H9 (cell line): Measurements from ENCODE around the gene PLA2G12B. TPM values are rescaled to one million over a fixed set of nuclear protein-coding genes. Genes with fewer than 3 reads are reported as not detected.

Source experiments
- DNase-seq: peaks from one replicate; pipeline ENCODE4 v3.0.0-alpha.2; 2017
- H2AFZ ChIP-seq: one replicate; pipeline ENCODE4 v1.6.1; 2013; ENCODE audit warnings: mild to moderate bottlenecking, low read length, control low read depth, moderate library complexity
- H2AK5ac ChIP-seq: 2 replicates; pipeline ENCODE4 v1.6.1; 2013; ENCODE audit warnings: low read length, control low read depth, mixed read lengths; ENCODE audit not compliant: insufficient read length
- H2BK120ac ChIP-seq: one replicate; pipeline ENCODE4 v1.6.1; 2013; ENCODE audit warnings: low read depth, mild to moderate bottlenecking, low read length, control low read depth, inconsistent platforms; ENCODE audit not compliant: poor library complexity, severe bottlenecking
- H2BK12ac ChIP-seq: 2 replicates; pipeline ENCODE4 v1.6.1; 2013; ENCODE audit warnings: low read length, control low read depth, mixed read lengths, low read depth; ENCODE audit not compliant: insufficient read length
- H2BK15ac ChIP-seq: 2 replicates; pipeline ENCODE4 v1.6.1; 2013; ENCODE audit warnings: low read depth, low read length, control low read depth
- H2BK20ac ChIP-seq: one replicate; pipeline ENCODE4 v1.6.1; 2013; ENCODE audit warnings: low read depth, mild to moderate bottlenecking, low read length, control low read depth, inconsistent platforms; ENCODE audit not compliant: poor library complexity, severe bottlenecking
- H2BK5ac ChIP-seq: 2 replicates; pipeline ENCODE4 v1.6.1; 2013; ENCODE audit warnings: low read length, control low read depth, mixed read lengths; ENCODE audit not compliant: insufficient read length
- H3K14ac ChIP-seq: 2 replicates; pipeline ENCODE4 v1.6.1; 2013; ENCODE audit warnings: low read length, control low read depth; ENCODE audit not compliant: insufficient read depth
- H3K18ac ChIP-seq: 2 replicates; pipeline ENCODE4 v1.6.1; 2013; ENCODE audit warnings: low read depth, mild to moderate bottlenecking, mixed read lengths, low read length, control low read depth; ENCODE audit not compliant: insufficient read length
- H3K23ac ChIP-seq: 2 replicates; pipeline ENCODE4 v1.6.1; 2013; ENCODE audit warnings: low read length, control low read depth, mixed read lengths, low read depth; ENCODE audit not compliant: insufficient read length
- H3K23me2 ChIP-seq: 2 replicates; pipeline ENCODE4 v1.6.1; 2013; ENCODE audit warnings: low read depth, mild to moderate bottlenecking, mixed read lengths, low read length, control low read depth; ENCODE audit not compliant: insufficient read length, poor library complexity, severe bottlenecking
- H3K27ac ChIP-seq: 2 replicates; pipeline ENCODE4 v1.5.1; 2013; ENCODE audit warnings: low read length, control low read depth, mixed read lengths, low read depth; ENCODE audit not compliant: insufficient read length
- H3K27me3 ChIP-seq: 2 replicates; pipeline ENCODE4 v1.6.1; 2013; ENCODE audit warnings: low read length, control low read depth, inconsistent platforms; ENCODE audit not compliant: insufficient read depth
- H3K4ac ChIP-seq: 2 replicates; pipeline ENCODE4 v1.6.1; 2013; ENCODE audit warnings: low read depth, mild to moderate bottlenecking, control low read depth, inconsistent platforms, low read length, moderate library complexity
- H3K4me1 ChIP-seq: 2 replicates; pipeline ENCODE4 v1.6.1; 2013; ENCODE audit warnings: low read length, control low read depth, inconsistent platforms; ENCODE audit not compliant: insufficient read depth
- H3K4me2 ChIP-seq: 2 replicates; pipeline ENCODE4 v1.6.1; 2013; ENCODE audit warnings: low read length, control low read depth, mixed read lengths; ENCODE audit not compliant: insufficient read length, insufficient read depth
- H3K56ac ChIP-seq: 2 replicates; pipeline ENCODE4 v1.6.1; 2013; ENCODE audit warnings: low read depth, mild to moderate bottlenecking, mixed read lengths, low read length, control low read depth; ENCODE audit not compliant: insufficient read length
- H3K79me1 ChIP-seq: 2 replicates; pipeline ENCODE4 v1.6.1; 2013; ENCODE audit warnings: low read depth, mild to moderate bottlenecking, moderate library complexity, low read length, control low read depth, inconsistent platforms; ENCODE audit not compliant: insufficient read depth, poor library complexity, severe bottlenecking
- H3K79me2 ChIP-seq: 2 replicates; pipeline ENCODE4 v1.6.1; 2013; ENCODE audit warnings: low read length, control low read depth, inconsistent platforms; ENCODE audit not compliant: insufficient read depth
- H3K9ac ChIP-seq: 2 replicates; pipeline ENCODE4 v1.6.1; 2013; ENCODE audit warnings: low read length, control low read depth, mixed read lengths; ENCODE audit not compliant: insufficient read length; ENCODE audit errors: extremely low read depth
- H3K9me3 ChIP-seq: one replicate; pipeline ENCODE4 v1.6.1; 2013; ENCODE audit warnings: low read depth, low read length, inconsistent platforms; ENCODE audit not compliant: control insufficient read depth
- H3T11ph ChIP-seq: one replicate; pipeline ENCODE4 v1.6.1; 2013; ENCODE audit warnings: mild to moderate bottlenecking, low read length, control low read depth, inconsistent platforms
- H4K20me1 ChIP-seq: one replicate; pipeline ENCODE4 v1.6.1; 2013; ENCODE audit not compliant: control insufficient read depth, insufficient read length, insufficient read depth
- H4K5ac ChIP-seq: 2 replicates; pipeline ENCODE4 v1.6.1; 2013; ENCODE audit warnings: low read depth, mild to moderate bottlenecking, mixed read lengths, low read length, control low read depth; ENCODE audit not compliant: insufficient read length
- H4K8ac ChIP-seq: replicated peaks from 2 replicates; pipeline ENCODE4 v1.6.1; 2013; ENCODE audit warnings: low read length, control low read depth, mixed read lengths, low read depth; ENCODE audit not compliant: insufficient read length
- H4K91ac ChIP-seq: 2 replicates; pipeline ENCODE4 v1.6.1; 2013; ENCODE audit warnings: low read depth, mild to moderate bottlenecking, moderate library complexity, mixed read lengths, low read length, control low read depth; ENCODE audit not compliant: insufficient read length
- H3K27ac Mint-ChIP-seq, 3 experiments: 2 replicates in 2 of 3; 3 replicates in 1 of 3; pipeline ENCODE4 v1.8.0; 2020 to 2021; ENCODE audit warnings: mixed read lengths in 3 of 3, mild to moderate bottlenecking in 1 of 3, moderate library complexity in 1 of 3
- H3K27me3 Mint-ChIP-seq: 2 replicates; pipeline ENCODE4 v1.8.0; 2021; ENCODE audit warnings: low read depth, mild to moderate bottlenecking, moderate library complexity, mixed read lengths
- H3K36me3 Mint-ChIP-seq, 3 experiments: 2 replicates in 2 of 3; 3 replicates in 1 of 3; pipeline ENCODE4 v1.8.0; 2020 to 2021; ENCODE audit warnings: low read depth in 3 of 3, mixed read lengths in 3 of 3; ENCODE audit not compliant: insufficient read depth in 1 of 3
- H3K4me1 Mint-ChIP-seq, 2 experiments: 2 replicates each; pipeline ENCODE4 v1.8.0; 2020; ENCODE audit warnings: mixed read lengths in 2 of 2
- H3K4me3 Mint-ChIP-seq, 2 experiments: 2 replicates in 1 of 2; 3 replicates in 1 of 2; pipeline ENCODE4 v1.8.0; 2020 to 2021; ENCODE audit warnings: mild to moderate bottlenecking in 2 of 2, mixed read lengths in 2 of 2, moderate library complexity in 1 of 2
- H3K9me3 Mint-ChIP-seq, 2 experiments: 2 replicates in 1 of 2; 3 replicates in 1 of 2; pipeline ENCODE4 v1.8.0; 2020; ENCODE audit warnings: mild to moderate bottlenecking in 2 of 2, mixed read lengths in 2 of 2, moderate library complexity in 1 of 2
- WGBS: extraction: QIAGEN DNeasy Blood & Tissue Kit; methylation state at CpG from one replicate; pipeline ENCODE4 v1.1.7; 2013; ENCODE audit warnings: missing lambda C conversion rate, low lambda C conversion rate, mixed read lengths; ENCODE audit not compliant: insufficient read length; ENCODE audit errors: extremely low coverage; 5-methylcytosine and 5-hydroxymethylcytosine counted together
- long read RNA-seq: library from polyadenylated mRNA; unstranded; transcript quantifications from one replicate; pipeline ENCODE4 v2.0.0, GENCODE V29; 2020
- total RNA-seq: library from RNA; stranded (reverse); gene quantifications from 2 replicates; pipeline ENCODE4 v1.2.1, GENCODE V29; 2021
- TF ChIP-seq, protein P1 (sequence below): fragments of 200-600 bp; sonication (generic); conservative IDR thresholded peaks from 3 replicates; pipeline ENCODE4 v1.8.0; 2021; ENCODE audit warnings: antibody characterized with exemption, mild to moderate bottlenecking

PLA2G12B gene, protein sequence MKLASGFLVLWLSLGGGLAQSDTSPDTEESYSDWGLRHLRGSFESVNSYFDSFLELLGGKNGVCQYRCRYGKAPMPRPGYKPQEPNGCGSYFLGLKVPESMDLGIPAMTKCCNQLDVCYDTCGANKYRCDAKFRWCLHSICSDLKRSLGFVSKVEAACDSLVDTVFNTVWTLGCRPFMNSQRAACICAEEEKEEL
- total RNA-seq, result not detected in 2 replicates
- long read RNA-seq, result 0 reads

DNA sequence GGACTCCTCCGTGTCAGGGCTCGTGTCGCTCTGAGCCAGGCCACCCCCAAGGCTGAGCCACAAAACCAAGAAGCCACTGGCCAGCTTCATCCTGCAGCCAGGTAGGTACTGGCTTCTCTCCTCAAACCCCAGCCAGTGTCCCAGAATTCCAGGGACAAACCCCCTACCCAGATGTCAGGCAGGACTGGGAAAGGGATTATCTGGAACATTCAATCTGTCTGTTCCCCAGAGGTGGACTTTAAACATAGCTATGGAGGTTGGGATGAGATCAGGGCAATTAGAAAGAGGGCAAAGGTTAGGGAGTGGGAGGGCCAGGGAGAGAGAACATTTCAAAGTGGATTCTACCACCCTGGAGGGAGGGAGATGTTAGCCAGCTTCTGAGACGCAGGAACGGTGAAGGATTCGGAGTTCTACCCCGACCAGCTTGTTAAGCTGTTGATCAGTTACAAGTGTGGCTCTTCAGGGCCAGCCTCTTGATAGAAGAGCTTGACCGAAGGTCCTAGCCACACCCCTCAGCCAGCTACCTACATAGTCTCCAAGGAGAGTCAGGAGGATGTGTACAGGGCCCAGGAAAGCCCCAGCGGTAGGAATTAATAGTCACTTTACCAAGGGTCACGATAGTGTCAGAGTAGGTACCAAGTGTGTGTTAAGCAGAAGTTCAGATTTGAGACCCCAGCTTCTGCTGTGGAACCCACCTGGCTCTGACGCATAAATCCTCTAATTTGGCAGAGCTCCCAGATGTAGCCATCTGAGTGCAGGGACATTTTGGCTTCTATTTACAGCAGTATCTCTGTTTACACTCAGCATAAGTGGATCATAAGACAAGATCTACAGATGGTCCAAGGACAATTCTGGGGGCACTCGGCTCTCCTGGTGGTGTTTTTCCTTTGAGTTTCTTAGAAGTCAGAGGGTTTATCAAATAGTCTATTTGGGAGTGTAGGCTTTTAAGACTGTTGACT is at the start of gene PLA2G12B:
TSS of gene PLA2G12B (minus strand) at position 211 of the 959 bp plus-strand sequence. CDS start at position 90, 121 bp downstream.
- Mint-ChIP-seq H3K36me3 (no peaks in the 10 kb centered on the region), H3K27me3 (no peaks in the 10 kb centered on the region; the same call in 1 of the 2 replicates), H3K9me3 (no peaks in the 10 kb centered on the region), H3K27ac (peak within 1 kb of the TSS in 2 of 3 experiments; percentile 28 to 70; a peak in 5 of 7 replicates), H3K4me3 (no peak within 1 kb of the TSS; a peak in 1 of 5 replicates), H3K4me1 (peaks cover 30 to 31% of the 10 kb centered on the region in 2 experiments)
- Histone ChIP-seq H3K4me2 (no peak within 1 kb of the TSS), H3K18ac (no peak within 1 kb of the TSS), H3K23ac (no peak within 1 kb of the TSS), H2BK5ac (no peak within 1 kb of the TSS), H3K27ac (no peak within 1 kb of the TSS), H4K8ac (no peak within 1 kb of the TSS), H2BK120ac (no peak within 1 kb of the TSS), H4K5ac (no peak within 1 kb of the TSS), H3K56ac (no peak within 1 kb of the TSS), H3T11ph (no peak within 1 kb of the TSS), H4K20me1 (no peaks in the 10 kb centered on the region), H3K27me3 (no peaks in the 10 kb centered on the region; the same call in 1 of the 2 replicates), H2BK12ac (no peak within 1 kb of the TSS), H2BK15ac (no peak within 1 kb of the TSS), H3K14ac (no peak within 1 kb of the TSS; the same call in 1 of the 2 replicates), H2AK5ac (no peak within 1 kb of the TSS), H2BK20ac (no peak within 1 kb of the TSS), H3K9ac (no peak within 1 kb of the TSS), H3K4ac (no peak within 1 kb of the TSS), H3K4me1 (no peaks in the 10 kb centered on the region; the same call in 1 of the 2 replicates), H2AFZ (peak within 1 kb of the TSS; percentile 67), H4K91ac (no peak within 1 kb of the TSS), H3K79me1 (no peaks in the 10 kb centered on the region), H3K79me2 (no peaks in the 10 kb centered on the region), H3K23me2 (no peaks in the 10 kb centered on the region), H3K9me3 (no peaks in the 10 kb centered on the region)
- no peak for DNase-seq
- TF ChIP-seq, protein P1, sequence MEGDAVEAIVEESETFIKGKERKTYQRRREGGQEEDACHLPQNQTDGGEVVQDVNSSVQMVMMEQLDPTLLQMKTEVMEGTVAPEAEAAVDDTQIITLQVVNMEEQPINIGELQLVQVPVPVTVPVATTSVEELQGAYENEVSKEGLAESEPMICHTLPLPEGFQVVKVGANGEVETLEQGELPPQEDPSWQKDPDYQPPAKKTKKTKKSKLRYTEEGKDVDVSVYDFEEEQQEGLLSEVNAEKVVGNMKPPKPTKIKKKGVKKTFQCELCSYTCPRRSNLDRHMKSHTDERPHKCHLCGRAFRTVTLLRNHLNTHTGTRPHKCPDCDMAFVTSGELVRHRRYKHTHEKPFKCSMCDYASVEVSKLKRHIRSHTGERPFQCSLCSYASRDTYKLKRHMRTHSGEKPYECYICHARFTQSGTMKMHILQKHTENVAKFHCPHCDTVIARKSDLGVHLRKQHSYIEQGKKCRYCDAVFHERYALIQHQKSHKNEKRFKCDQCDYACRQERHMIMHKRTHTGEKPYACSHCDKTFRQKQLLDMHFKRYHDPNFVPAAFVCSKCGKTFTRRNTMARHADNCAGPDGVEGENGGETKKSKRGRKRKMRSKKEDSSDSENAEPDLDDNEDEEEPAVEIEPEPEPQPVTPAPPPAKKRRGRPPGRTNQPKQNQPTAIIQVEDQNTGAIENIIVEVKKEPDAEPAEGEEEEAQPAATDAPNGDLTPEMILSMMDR, result no peak
- WGBS, result no CpG with 5 or more reads among the region's 12 CpGs
